OCI-LY1 (cell line): ENCODE measurements around the gene CDYL2.

ENCODE experiments used
- EZH2 ChIP-seq: fragments of 200-600 bp; sonication (generic), shearing (Covaris generic); IDR thresholded peaks from 2 replicates; pipeline ENCODE4 v1.8.0; 2017; ENCODE audit warnings: borderline replicate concordance, mixed run types, mild to moderate bottlenecking, antibody characterized with exemption, low read length, moderate library complexity, mixed read lengths
- TF ChIP-seq, protein P1 (sequence below): fragments of 200-600 bp; sonication (generic), shearing (Covaris generic); IDR thresholded peaks from 2 replicates; pipeline ENCODE4 v1.5.1; 2017; ENCODE audit warnings: mild to moderate bottlenecking, antibody characterized with exemption, low read length, moderate library complexity, mixed read lengths

DNA sequence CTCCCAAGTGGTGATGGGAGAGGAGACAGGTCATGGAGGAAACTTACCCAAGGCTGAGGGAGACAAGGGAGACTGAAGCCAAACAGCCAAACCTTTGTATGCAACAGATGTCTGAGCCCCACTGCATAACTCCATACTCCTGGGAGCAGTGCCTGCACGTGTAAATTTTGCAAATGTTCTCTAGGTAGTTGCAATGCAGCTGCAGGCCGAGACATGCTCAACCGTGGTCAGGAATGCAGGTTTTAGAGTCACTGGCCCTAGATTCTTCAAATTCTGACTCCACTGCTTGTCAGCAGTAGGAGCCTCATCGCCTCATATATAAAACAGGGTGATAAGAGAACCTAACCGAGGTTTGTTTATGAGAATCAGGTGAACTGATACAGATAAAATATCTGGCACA lies 252.1 kb downstream of the CDYL2 start:
- TF ChIP-seq EZH2, result no peak
- TF ChIP-seq, protein P1, sequence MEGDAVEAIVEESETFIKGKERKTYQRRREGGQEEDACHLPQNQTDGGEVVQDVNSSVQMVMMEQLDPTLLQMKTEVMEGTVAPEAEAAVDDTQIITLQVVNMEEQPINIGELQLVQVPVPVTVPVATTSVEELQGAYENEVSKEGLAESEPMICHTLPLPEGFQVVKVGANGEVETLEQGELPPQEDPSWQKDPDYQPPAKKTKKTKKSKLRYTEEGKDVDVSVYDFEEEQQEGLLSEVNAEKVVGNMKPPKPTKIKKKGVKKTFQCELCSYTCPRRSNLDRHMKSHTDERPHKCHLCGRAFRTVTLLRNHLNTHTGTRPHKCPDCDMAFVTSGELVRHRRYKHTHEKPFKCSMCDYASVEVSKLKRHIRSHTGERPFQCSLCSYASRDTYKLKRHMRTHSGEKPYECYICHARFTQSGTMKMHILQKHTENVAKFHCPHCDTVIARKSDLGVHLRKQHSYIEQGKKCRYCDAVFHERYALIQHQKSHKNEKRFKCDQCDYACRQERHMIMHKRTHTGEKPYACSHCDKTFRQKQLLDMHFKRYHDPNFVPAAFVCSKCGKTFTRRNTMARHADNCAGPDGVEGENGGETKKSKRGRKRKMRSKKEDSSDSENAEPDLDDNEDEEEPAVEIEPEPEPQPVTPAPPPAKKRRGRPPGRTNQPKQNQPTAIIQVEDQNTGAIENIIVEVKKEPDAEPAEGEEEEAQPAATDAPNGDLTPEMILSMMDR, result no peak
